Left kidney (tissue), 2 donors: ENCODE results near the gene TMEM8B. TPM values are rescaled to one million over a fixed set of nuclear protein-coding genes. Genes with fewer than 3 reads are reported as not detected.

Experiments used
- DNase-seq: peaks from one replicate; pipeline ENCODE4 v3.0.0-alpha.2; 2013
- polyA plus RNA-seq: library from polyadenylated mRNA; unstranded; fragments of 120-200 nt; gene quantifications from one replicate; pipeline ENCODE4 v1.2.1, GENCODE V29; 2013; ENCODE audit not compliant: insufficient read length

TMEM8B gene
- polyA plus RNA-seq, 1 donor, result 27.7 TPM

GRCh38 chr9:35840881-35841644 is 12.0 kb downstream of the TMEM8B start:
- DNase-seq, result no peak

- no peak for DNase-seq
Measured at GRCh38 chr9:35841645-35841900, 12.5 kb downstream of the TMEM8B start.

GRCh38 chr9:35842020-35842745 is 13.2 kb downstream of the TMEM8B start:
- no peak for DNase-seq

GRCh38 chr9:35842795-35843194 is 13.8 kb downstream of the TMEM8B start:
- no peak for DNase-seq

- DNase-seq, result peak; percentile 55
Measured at GRCh38 chr9:35844628-35845270, 15.7 kb downstream of the TMEM8B start.

- DNase-seq, result no peak
Measured at GRCh38 chr9:35845824-35846771, 17.1 kb downstream of the TMEM8B start.

- DNase-seq, result no peak
Measured at GRCh38 chr9:35847792-35848572, 19.0 kb downstream of the TMEM8B start.

GRCh38 chr9:35852267-35852815 is 23.3 kb downstream of the TMEM8B start:
- DNase-seq, result no peak

- DNase-seq, result no peak
Measured at GRCh38 chr9:35852876-35853865, 24.1 kb downstream of the TMEM8B start.

- no peak for DNase-seq
Measured at GRCh38 chr9:35854091-35854762, 25.2 kb downstream of the TMEM8B start.

- DNase-seq, result no peak
Measured at GRCh38 chr9:35856206-35856605, 27.2 kb downstream of the TMEM8B start.

GRCh38 chr9:35856882-35857281 is 27.9 kb downstream of the TMEM8B start:
- no peak for DNase-seq

GRCh38 chr9:35858458-35858857 is 29.4 kb downstream of the TMEM8B start:
- DNase-seq, result no peak

- DNase-seq, result no peak
Measured at GRCh38 chr9:35859310-35859989, 30.4 kb downstream of the TMEM8B start.

- DNase-seq, result no peak
Measured at GRCh38 chr9:35859990-35860339, 30.9 kb downstream of the TMEM8B start.

- no peak for DNase-seq
Measured at GRCh38 chr9:35861161-35861897, 32.3 kb downstream of the TMEM8B start.

- DNase-seq, result no peak
Measured at GRCh38 chr9:35862328-35862727, 33.3 kb downstream of the TMEM8B start.

- DNase-seq, result no peak
Measured at GRCh38 chr9:35863583-35863982, 34.6 kb downstream of the TMEM8B start.
